Sigmoid colon (tissue), 4 donors: Measurements from ENCODE around the gene ANKRD1.

Experiments
- POLR2AphosphoS5 ChIP-seq, 4 donors: sonication (generic); formaldehyde crosslinking; IDR thresholded peaks; one replicate each; pipeline ENCODE4 v1.6.1; 2017; ENCODE audit warnings: antibody characterized with exemption in 4 of 4
- TF ChIP-seq, protein P1 (sequence below), 4 experiments: fragments of 450-650 bp in 3 of 4; fragments of 200-600 bp in 1 of 4; IDR thresholded peaks; one replicate each; pipeline ENCODE4 v1.5.1; 2016 to 2019; ENCODE audit warnings: antibody characterized with exemption in 4 of 4, mild to moderate bottlenecking in 3 of 4, moderate library complexity in 2 of 4

DNA sequence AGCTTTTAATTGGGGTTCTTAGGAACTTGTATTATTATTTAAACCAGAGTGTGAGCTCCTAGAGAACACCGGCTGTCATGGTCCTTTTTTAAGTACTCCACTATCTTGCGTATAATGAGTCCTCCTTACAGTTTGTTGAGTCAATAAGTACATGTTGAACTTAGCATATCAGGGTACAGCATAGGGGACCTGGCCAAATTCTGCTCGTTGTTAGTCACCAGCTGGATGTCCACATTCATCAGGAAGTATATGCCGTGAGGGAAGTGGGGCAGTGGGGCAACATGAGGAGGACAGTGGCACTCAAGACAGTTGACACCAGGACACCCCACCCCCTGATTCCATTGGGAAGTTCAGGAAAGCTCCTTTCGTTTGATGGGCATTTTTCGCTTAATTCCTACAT is 32.5 kb downstream of the ANKRD1 start:
- TF ChIP-seq, protein P1, sequence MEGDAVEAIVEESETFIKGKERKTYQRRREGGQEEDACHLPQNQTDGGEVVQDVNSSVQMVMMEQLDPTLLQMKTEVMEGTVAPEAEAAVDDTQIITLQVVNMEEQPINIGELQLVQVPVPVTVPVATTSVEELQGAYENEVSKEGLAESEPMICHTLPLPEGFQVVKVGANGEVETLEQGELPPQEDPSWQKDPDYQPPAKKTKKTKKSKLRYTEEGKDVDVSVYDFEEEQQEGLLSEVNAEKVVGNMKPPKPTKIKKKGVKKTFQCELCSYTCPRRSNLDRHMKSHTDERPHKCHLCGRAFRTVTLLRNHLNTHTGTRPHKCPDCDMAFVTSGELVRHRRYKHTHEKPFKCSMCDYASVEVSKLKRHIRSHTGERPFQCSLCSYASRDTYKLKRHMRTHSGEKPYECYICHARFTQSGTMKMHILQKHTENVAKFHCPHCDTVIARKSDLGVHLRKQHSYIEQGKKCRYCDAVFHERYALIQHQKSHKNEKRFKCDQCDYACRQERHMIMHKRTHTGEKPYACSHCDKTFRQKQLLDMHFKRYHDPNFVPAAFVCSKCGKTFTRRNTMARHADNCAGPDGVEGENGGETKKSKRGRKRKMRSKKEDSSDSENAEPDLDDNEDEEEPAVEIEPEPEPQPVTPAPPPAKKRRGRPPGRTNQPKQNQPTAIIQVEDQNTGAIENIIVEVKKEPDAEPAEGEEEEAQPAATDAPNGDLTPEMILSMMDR (IDR thresholded peaks at IDR 0.05), result no peak
- TF ChIP-seq POLR2AphosphoS5 (IDR thresholded peaks at IDR 0.05), result no peak
